Vagina (tissue), 2 donors: ENCODE results near the gene EXPH5. TPM values are rescaled to one million over a fixed set of nuclear protein-coding genes. Genes with fewer than 3 reads are reported as not detected.
A peak's percentile ranks its signal among the peaks of the same experiment; 100 is the strongest.

Source experiments
- DNase-seq, 2 donors: peaks; one replicate each; pipeline ENCODE4 v3.0.0-alpha.2; 2017; ENCODE audit errors: extremely low spot score in 2 of 2
- H3K27ac ChIP-seq: fragments of 200-600 bp; sonication (generic); one replicate; pipeline ENCODE4 v1.5.1; 2019
- H3K27me3 ChIP-seq: fragments of 200-600 bp; sonication (generic); one replicate; pipeline ENCODE4 v1.5.1; 2019
- H3K36me3 ChIP-seq, 2 donors: fragments of 200-600 bp; sonication (generic); one replicate each; pipeline ENCODE4 v1.5.1; 2017 to 2019
- H3K4me1 ChIP-seq: fragments of 200-600 bp; sonication (generic); one replicate; pipeline ENCODE4 v1.5.1; 2019
- H3K4me3 ChIP-seq, 2 donors: fragments of 200-600 bp; sonication (generic); 1 replicate in 1 of 2; 2 replicates in 1 of 2; pipeline ENCODE4 v1.5.1; 2016 to 2019
- H3K9me3 ChIP-seq: fragments of 200-600 bp; sonication (generic); one replicate; pipeline ENCODE4 v1.5.1; 2019
- POLR2A ChIP-seq, 2 donors: fragments of 450-650 bp; IDR thresholded peaks; one replicate each; pipeline ENCODE4 v1.6.1; 2017; ENCODE audit warnings: antibody characterized with exemption in 2 of 2, mild to moderate bottlenecking in 2 of 2, moderate library complexity in 2 of 2
- POLR2AphosphoS5 ChIP-seq, 2 donors: sonication (generic); formaldehyde crosslinking; IDR thresholded peaks; one replicate each; pipeline ENCODE4 v1.9.0; 2017; ENCODE audit warnings: antibody characterized with exemption in 2 of 2, mild to moderate bottlenecking in 2 of 2, low read depth in 1 of 2; ENCODE audit not compliant: insufficient read depth in 1 of 2
- intact Hi-C: fragments of 100-400 bp; cut with DNase I; formaldehyde crosslinking; loops from one replicate; pipeline ENCODE4 v1.15.1; 2023
- total RNA-seq: library from RNA; depleted of rRNA; stranded (reverse); fragments of >200 nt; gene quantifications from one replicate; pipeline ENCODE4 v1.2.3, GENCODE V29; 2016
- TF ChIP-seq, protein P1 (sequence below), 3 experiments: fragments of 450-650 bp in 2 of 3; fragments of 200-600 bp in 1 of 3; sonication (generic) in 1 of 3; IDR thresholded peaks; one replicate each; pipeline ENCODE4 v1.5.1; 2017 to 2019; ENCODE audit warnings: antibody characterized with exemption in 3 of 3, mild to moderate bottlenecking in 2 of 3, moderate library complexity in 2 of 3

EXPH5 gene
- total RNA-seq, 1 donor from 2014 or later = 16.7 TPM

DNA sequence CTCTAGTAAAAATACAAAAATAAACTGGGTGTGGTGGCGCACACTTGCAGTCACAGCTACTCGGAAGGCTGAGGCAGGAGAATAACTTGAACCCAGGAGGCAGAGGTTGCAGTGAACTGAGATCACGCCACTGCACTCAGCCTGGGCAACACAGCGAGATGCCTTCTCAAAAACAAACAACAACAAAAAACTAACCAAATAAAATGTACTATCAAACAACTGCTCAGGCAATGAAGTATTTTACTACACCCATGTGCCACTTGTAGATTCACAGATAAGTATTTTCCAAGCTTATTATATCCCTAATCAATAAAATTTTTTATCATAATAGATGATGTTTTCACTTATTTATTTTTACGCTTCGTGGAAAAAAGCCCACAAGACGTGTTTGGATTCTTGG lies 127.2 kb downstream of the EXPH5 start:
- H3K9me3 ChIP-seq = no peaks in the 10 kb centered on the region
- TF ChIP-seq, protein P1, sequence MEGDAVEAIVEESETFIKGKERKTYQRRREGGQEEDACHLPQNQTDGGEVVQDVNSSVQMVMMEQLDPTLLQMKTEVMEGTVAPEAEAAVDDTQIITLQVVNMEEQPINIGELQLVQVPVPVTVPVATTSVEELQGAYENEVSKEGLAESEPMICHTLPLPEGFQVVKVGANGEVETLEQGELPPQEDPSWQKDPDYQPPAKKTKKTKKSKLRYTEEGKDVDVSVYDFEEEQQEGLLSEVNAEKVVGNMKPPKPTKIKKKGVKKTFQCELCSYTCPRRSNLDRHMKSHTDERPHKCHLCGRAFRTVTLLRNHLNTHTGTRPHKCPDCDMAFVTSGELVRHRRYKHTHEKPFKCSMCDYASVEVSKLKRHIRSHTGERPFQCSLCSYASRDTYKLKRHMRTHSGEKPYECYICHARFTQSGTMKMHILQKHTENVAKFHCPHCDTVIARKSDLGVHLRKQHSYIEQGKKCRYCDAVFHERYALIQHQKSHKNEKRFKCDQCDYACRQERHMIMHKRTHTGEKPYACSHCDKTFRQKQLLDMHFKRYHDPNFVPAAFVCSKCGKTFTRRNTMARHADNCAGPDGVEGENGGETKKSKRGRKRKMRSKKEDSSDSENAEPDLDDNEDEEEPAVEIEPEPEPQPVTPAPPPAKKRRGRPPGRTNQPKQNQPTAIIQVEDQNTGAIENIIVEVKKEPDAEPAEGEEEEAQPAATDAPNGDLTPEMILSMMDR (IDR thresholded peaks at IDR 0.05) = no peak
- TF ChIP-seq POLR2A (IDR thresholded peaks at IDR 0.05) = no peak
- TF ChIP-seq POLR2AphosphoS5 (IDR thresholded peaks at IDR 0.05; ENCODE audit: insufficient read depth in 1 of 2, low read depth in 1 of 2) = no peak
- H3K36me3 ChIP-seq = no peaks in the 10 kb centered on the region
- peak overlapping the region; percentile 89 for H3K27ac ChIP-seq
- H3K4me3 ChIP-seq = peak overlapping the region; percentile 48 to 68
- no peak for DNase-seq
- intact Hi-C loops = no loop called here
- H3K27me3 ChIP-seq = no peaks in the 10 kb centered on the region
- peaks cover 15% of the 10 kb centered on the region for H3K4me1 ChIP-seq

Other genes starting within 250 kb of the EXPH5 start
- 0.25 TPM for gene C11orf65, start 126.2 kb downstream of the EXPH5 start, total RNA-seq
- gene POGLUT3, start 95.4 kb downstream of the EXPH5 start, total RNA-seq = 24.8 TPM
- gene DDX10, start 71.3 kb upstream of the EXPH5 start, total RNA-seq = 23.8 TPM